Epithelial cell of esophagus (primary cell): Measurements from ENCODE around the gene MYO18B.

Source experiments
- DNase-seq: peaks from one replicate; pipeline ENCODE4 v3.0.0; 2010; ENCODE audit warnings: low read depth
- H3K4me3 ChIP-seq: 2 replicates; pipeline ENCODE4 v1.5.1; 2011; ENCODE audit warnings: mild to moderate bottlenecking, low read length, control low read depth
- TF ChIP-seq, protein P1 (sequence below): IDR thresholded peaks from 2 replicates; pipeline ENCODE4 v1.5.1; 2011; ENCODE audit warnings: low read depth, mild to moderate bottlenecking, low read length, control low read depth, inconsistent platforms; ENCODE audit not compliant: insufficient read depth; ENCODE audit errors: missing control alignments

The MYO18B gene

DNA sequence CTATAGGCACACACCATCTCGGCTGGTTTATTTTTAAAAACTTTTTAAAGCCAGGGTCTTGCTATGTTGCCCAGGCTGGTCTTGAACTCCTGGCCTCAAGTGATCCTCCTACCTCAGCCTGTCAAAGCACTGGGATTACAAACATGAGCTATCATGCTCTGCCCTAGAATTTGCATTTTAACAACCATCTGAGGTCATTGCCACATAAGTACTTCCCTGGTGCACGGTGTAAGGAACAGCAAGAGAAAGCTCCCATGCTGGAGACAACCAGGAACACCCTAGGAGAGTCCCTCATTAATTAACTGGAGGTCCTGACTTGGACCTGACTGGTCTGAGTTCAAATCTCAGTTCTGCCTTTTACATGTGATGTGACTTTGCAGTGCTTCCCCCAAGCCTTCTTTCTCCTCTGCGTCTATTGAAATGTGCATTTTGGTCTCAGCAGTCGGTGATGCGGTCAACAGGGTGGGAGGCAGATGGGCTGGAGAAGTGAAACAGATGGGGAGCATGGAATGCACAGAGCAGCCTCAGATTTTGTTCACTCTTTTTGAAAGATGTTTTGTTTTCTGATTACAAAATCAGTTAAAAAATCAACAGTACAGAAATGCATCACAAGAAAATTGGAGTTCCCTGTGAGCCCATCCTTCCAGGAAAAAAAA is 146.5 kb downstream of the MYO18B start:
- TF ChIP-seq, protein P1, sequence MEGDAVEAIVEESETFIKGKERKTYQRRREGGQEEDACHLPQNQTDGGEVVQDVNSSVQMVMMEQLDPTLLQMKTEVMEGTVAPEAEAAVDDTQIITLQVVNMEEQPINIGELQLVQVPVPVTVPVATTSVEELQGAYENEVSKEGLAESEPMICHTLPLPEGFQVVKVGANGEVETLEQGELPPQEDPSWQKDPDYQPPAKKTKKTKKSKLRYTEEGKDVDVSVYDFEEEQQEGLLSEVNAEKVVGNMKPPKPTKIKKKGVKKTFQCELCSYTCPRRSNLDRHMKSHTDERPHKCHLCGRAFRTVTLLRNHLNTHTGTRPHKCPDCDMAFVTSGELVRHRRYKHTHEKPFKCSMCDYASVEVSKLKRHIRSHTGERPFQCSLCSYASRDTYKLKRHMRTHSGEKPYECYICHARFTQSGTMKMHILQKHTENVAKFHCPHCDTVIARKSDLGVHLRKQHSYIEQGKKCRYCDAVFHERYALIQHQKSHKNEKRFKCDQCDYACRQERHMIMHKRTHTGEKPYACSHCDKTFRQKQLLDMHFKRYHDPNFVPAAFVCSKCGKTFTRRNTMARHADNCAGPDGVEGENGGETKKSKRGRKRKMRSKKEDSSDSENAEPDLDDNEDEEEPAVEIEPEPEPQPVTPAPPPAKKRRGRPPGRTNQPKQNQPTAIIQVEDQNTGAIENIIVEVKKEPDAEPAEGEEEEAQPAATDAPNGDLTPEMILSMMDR, result no peak
- no peak overlapping the region for H3K4me3 ChIP-seq
- DNase-seq, result no peak

DNA sequence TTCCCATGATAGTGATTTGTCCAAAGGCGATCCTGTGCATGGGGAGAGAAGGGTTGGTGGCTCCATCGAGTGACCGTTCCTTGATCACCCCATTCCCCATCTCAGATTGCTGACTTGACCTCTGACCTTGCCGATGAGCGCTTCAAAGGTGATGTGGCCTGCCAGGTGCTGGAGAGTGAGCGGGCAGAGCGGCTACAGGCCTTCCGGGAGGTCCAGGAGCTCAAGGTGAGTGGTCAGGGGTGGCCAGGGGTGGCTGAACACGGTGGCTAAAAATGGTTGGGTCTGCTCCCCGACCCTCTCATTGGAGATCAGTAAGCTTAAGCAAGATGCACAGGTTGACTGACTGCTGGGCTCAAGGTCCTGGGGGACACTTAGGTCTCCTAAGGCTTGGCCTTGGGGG is 148.7 kb downstream of the MYO18B start:
- no peak overlapping the region for H3K4me3 ChIP-seq
- TF ChIP-seq, protein P1, result no peak
- no peak for DNase-seq

GRCh38 chr22:25892678-25893077 is 150.7 kb downstream of the MYO18B start:
- TF ChIP-seq, protein P1, result no peak
- no peak for DNase-seq
- H3K4me3 ChIP-seq, result no peak overlapping the region

DNA sequence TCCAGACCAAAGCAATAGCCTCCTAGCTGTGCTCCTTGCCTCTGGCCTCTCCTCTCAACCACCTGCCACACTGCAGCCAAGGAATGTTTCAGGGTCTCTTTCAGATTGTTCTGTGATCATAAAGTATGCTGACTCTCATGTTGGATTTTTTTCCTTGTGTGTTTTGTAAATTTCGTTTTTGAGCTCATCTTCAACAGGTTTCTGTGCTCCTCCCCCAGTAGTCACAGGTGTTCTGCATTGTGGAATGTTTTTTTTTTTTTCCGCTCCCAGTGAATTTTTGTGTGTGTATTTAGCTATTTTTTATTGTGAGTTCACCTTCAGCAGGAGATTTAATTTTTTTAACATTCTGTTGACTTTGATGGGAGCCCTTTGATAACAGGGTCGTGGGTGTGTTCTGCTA is 153.7 kb downstream of the MYO18B start:
- no peak overlapping the region for H3K4me3 ChIP-seq
- TF ChIP-seq, protein P1, result no peak
- DNase-seq, result no peak

GRCh38 chr22:25896098-25896497 is 154.1 kb downstream of the MYO18B start:
- H3K4me3 ChIP-seq, result no peak overlapping the region
- TF ChIP-seq, protein P1, result no peak
- DNase-seq, result no peak

DNA sequence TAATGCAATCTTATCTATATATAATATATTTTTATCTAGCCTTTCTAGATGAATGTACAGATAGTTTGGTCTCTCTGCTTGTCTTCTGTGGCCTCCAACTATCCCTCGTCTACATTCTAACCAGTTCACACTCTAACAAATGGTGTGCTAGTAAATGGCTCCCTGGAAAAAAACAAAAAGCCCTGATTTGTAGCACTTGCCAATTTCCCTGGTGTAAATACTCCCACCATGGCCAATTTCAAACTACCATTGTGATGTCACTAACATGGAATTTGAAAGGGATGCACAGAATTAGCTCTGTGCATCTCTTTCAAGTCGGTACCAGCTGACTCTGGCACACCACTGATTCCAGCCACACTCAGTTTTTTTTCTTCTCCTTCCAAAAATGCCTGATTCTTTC is 154.6 kb downstream of the MYO18B start:
- TF ChIP-seq, protein P1, result no peak
- no peak for DNase-seq
- H3K4me3 ChIP-seq, result no peak overlapping the region

- DNase-seq, result no peak
- H3K4me3 ChIP-seq, result no peak overlapping the region
- TF ChIP-seq, protein P1, result no peak
Observed at GRCh38 chr22:25898707-25899365, 156.8 kb downstream of the MYO18B start.
